RWPE2 (cell line): ENCODE data around the gene DAB2.

Experiments used
- ATAC-seq: fragments of 200-7000 bp; cut with Tn5 transposase; 3 replicates; pipeline ENCODE4 v1.9.1; 2021; ENCODE audit warnings: low read depth
- DNase-seq: peaks from one replicate; pipeline ENCODE4 v3.0.0-alpha.2; 2020; ENCODE audit warnings: low spot score
- H3K27ac ChIP-seq: fragments of 450-650 bp; 2 replicates; pipeline ENCODE4 v1.5.1; 2017; ENCODE audit warnings: mild to moderate bottlenecking; ENCODE audit not compliant: poor library complexity, severe bottlenecking
- H3K27me3 ChIP-seq: fragments of 250-450 bp; sonication (Bioruptor Pico); 2 replicates; pipeline ENCODE4 v1.5.1; 2021; ENCODE audit warnings: mild to moderate bottlenecking, moderate library complexity; ENCODE audit not compliant: insufficient read depth, poor library complexity, severe bottlenecking
- H3K36me3 ChIP-seq: fragments of 250-450 bp; sonication (Bioruptor Pico); 2 replicates; pipeline ENCODE4 v1.5.1; 2020; ENCODE audit warnings: low read depth, mild to moderate bottlenecking, moderate library complexity
- H3K4me1 ChIP-seq: fragments of 250-450 bp; sonication (Bioruptor Pico); 2 replicates; pipeline ENCODE4 v1.5.1; 2021; ENCODE audit warnings: mild to moderate bottlenecking, moderate library complexity; ENCODE audit not compliant: insufficient read depth, poor library complexity, severe bottlenecking
- H3K4me3 ChIP-seq: fragments of 250-450 bp; sonication (Bioruptor Pico); 2 replicates; pipeline ENCODE4 v1.5.1; 2021; ENCODE audit warnings: mild to moderate bottlenecking, moderate library complexity; ENCODE audit not compliant: severe bottlenecking
- H3K9me3 ChIP-seq: fragments of 250-450 bp; sonication (Bioruptor Pico); 2 replicates; pipeline ENCODE4 v1.5.1; 2021; ENCODE audit warnings: mild to moderate bottlenecking, moderate library complexity; ENCODE audit not compliant: severe bottlenecking
- TF ChIP-seq, protein P1 (sequence below): fragments of 450-650 bp; IDR thresholded peaks from one replicate; pipeline ENCODE4 v1.5.1; 2017; ENCODE audit warnings: mild to moderate bottlenecking, moderate library complexity; ENCODE audit not compliant: poor library complexity, severe bottlenecking

DAB2 gene

DNA sequence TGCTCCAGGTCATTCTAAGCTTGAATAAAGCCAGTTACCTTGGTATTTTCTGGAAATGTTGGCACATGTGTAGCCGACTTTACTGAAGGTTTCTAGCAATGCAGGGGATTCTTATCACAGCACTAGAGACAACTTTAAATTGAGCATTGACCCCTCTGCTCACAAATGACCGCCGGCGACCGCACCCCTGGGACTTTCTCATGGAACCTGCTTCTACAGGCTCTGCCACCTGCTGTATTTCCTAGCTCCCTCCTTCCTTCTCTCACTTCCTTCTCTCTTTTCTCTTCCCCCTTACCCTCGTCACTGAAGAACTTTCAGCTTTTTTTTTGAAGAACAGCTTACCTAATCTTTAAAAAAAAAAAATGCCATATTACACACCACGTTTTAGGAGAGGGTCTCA is 30.9 kb upstream of the DAB2 start:
- Histone ChIP-seq H3K4me3 (no peak overlapping the region), H3K4me1 (no peaks in the 10 kb centered on the region), H3K27ac (no peak overlapping the region), H3K27me3 (no peaks in the 10 kb centered on the region), H3K9me3 (no peaks in the 10 kb centered on the region), H3K36me3 (no peaks in the 10 kb centered on the region)
- ATAC-seq = no peak
- no peak for DNase-seq
- TF ChIP-seq, protein P1, sequence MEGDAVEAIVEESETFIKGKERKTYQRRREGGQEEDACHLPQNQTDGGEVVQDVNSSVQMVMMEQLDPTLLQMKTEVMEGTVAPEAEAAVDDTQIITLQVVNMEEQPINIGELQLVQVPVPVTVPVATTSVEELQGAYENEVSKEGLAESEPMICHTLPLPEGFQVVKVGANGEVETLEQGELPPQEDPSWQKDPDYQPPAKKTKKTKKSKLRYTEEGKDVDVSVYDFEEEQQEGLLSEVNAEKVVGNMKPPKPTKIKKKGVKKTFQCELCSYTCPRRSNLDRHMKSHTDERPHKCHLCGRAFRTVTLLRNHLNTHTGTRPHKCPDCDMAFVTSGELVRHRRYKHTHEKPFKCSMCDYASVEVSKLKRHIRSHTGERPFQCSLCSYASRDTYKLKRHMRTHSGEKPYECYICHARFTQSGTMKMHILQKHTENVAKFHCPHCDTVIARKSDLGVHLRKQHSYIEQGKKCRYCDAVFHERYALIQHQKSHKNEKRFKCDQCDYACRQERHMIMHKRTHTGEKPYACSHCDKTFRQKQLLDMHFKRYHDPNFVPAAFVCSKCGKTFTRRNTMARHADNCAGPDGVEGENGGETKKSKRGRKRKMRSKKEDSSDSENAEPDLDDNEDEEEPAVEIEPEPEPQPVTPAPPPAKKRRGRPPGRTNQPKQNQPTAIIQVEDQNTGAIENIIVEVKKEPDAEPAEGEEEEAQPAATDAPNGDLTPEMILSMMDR = no peak

DNA sequence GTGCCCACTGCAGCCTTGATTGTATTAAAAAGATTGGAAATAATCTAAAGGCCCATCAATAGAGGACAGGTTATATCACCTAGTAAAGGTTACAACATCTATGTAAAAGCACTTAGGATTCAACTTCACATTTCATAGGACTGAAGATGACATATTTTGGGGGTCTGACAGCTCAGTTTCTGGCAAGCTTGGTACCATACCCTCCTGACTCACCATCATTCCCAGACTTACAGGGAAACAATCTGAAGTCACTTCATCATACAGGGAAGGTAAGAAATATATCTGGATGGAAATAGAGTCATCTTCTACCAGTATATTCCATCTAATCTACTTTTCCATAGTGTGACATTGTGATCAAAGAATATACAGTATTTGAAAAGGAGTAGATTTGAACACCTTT is 28.8 kb upstream of the DAB2 start:
- Histone ChIP-seq H3K27me3 (no peaks in the 10 kb centered on the region), H3K9me3 (no peaks in the 10 kb centered on the region), H3K4me1 (no peaks in the 10 kb centered on the region), H3K36me3 (no peaks in the 10 kb centered on the region), H3K27ac (no peak overlapping the region), H3K4me3 (no peak overlapping the region)
- ATAC-seq (no peak), DNase-seq (no peak)
- TF ChIP-seq, protein P1 = no peak

DNA sequence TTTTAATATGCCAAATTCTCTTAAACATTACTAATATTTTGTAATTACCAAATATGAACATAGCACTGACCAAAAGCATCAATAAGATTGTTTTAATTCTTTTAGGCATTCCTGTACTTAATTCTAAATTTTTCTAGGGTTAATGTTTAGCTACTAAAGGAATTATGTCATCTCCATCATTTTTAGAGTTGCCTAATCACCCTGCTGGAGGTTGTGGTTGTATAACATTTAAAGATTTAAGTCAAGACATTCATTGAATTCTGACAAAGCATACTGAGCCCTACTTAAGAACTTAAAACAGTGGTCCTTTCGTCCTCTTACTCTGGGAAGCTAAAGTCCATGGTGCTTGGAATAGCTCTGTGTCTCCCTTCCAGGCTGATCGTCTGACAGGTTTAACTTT is 28.1 kb upstream of the DAB2 start:
- no peaks in the 10 kb centered on the region for H3K27me3 ChIP-seq
- ATAC-seq = no peak
- H3K36me3 ChIP-seq = no peaks in the 10 kb centered on the region
- TF ChIP-seq, protein P1 = no peak
- H3K4me1 ChIP-seq = no peaks in the 10 kb centered on the region
- DNase-seq = no peak
- H3K27ac ChIP-seq = no peak overlapping the region
- no peak overlapping the region for H3K4me3 ChIP-seq
- H3K9me3 ChIP-seq = no peaks in the 10 kb centered on the region

DNA sequence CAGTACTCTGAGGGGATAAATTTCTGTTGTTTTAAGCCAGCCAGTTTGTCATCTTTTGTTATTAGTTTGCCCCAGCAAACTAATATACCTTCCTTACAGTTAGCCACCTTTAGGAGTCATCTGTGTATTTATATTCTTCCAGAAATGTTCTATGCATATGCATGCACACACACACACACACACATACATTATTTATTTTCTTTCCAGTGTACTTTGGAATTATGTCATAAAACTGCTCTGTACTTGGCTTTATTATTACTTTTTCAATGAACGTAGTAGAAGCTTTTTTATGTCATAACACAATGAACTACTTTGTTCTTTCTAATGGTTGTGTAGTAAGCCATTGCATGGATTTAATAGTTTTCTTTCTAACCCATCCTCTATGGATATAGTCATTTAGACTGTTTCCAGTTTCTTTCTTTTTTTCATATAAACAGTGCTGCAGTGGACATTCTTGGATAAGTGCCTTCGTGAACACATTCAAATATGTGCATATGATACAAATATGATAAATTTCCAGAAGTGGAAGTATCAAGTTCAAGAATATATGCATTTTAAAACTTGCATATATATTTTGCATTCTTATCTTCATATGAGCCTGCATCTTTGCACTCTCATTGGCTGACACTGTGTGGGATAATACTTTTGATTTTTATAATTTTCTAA is 26.6 kb upstream of the DAB2 start:
- no peaks in the 10 kb centered on the region for H3K9me3 ChIP-seq
- no peak for DNase-seq
- no peak overlapping the region for H3K27ac ChIP-seq
- no peak for ATAC-seq
- no peaks in the 10 kb centered on the region for H3K36me3 ChIP-seq
- H3K27me3 ChIP-seq = no peaks in the 10 kb centered on the region
- H3K4me3 ChIP-seq = no peak overlapping the region
- TF ChIP-seq, protein P1 = no peak
- no peaks in the 10 kb centered on the region for H3K4me1 ChIP-seq

DNA sequence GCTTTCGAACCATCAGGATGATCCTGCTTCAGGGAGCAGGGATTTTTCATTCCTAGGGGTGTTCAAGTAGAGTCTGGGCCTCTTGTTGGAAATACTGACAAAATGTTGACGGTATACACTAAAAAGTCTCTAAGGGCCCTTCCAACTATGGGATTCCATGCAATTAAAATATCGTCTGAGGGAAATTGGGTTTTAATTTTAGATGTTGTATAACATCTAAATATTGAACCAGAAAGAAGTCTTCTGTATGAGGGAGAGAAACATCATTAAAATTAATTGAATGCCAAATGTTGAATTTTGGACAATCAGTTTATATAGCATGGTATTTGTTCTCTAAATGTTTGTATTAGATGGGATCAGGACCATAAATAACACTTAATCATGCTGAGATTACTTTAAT is 25.7 kb upstream of the DAB2 start:
- Histone ChIP-seq H3K36me3 (no peaks in the 10 kb centered on the region), H3K9me3 (no peaks in the 10 kb centered on the region), H3K27ac (no peak overlapping the region), H3K4me1 (no peaks in the 10 kb centered on the region), H3K27me3 (no peaks in the 10 kb centered on the region), H3K4me3 (no peak overlapping the region)
- DNase-seq (no peak), ATAC-seq (no peak)
- TF ChIP-seq, protein P1 = no peak
